HCT116 (cell line): ENCODE data around the gene ZNF212. TPM values are rescaled to one million over a fixed set of nuclear protein-coding genes. Genes with fewer than 3 reads are reported as not detected.

Experiments
- ATAC-seq: fragments of 200-7000 bp; cut with Tn5 transposase; 2 replicates; pipeline ENCODE4 v1.9.1; 2020; ENCODE audit warnings: mild to moderate bottlenecking, moderate library complexity
- BruUV-seq: library from RNA; stranded (reverse); fragments of 400-500 nt; replicated peaks from 2 replicates; lab custom pipeline; 2021; lab: Mats Ljungman, UMichigan
- CTCF ChIA-PET: fragments of 300-600 bp; sonication (Branson Sonifier 250); formaldehyde crosslinking; loops from one replicate; lab custom pipeline; 2021; ENCODE audit warnings: antibody characterized with exemption; lab: Charles Lee
- POLR2A ChIA-PET: fragments of 300-600, 350-600 bp; sonication (Branson Sonifier 250); formaldehyde crosslinking; loops from one replicate; lab custom pipeline; 2021; ENCODE audit warnings: antibody characterized with exemption; lab: Charles Lee
- RAD21 ChIA-PET, 2 experiments: fragments of 300-600 bp; sonication (Branson Sonifier 250); formaldehyde crosslinking; loops; one replicate each; lab custom pipeline; 2023; ENCODE audit warnings: low total read pairs in 2 of 2; ENCODE audit not compliant: uncharacterized antibody in 2 of 2, unreplicated experiment in 2 of 2, low non-redundant PET in 1 of 2; lab: Charles Lee
- DNase-seq: peaks from one replicate; pipeline ENCODE4 v3.0.0-alpha.2; 2010; ENCODE audit warnings: low read depth, low spot score
- H2AFZ ChIP-seq: fragments of 200-600 bp; shearing (Covaris generic), sonication (generic); 2 replicates; pipeline ENCODE4 v1.6.1; 2017; ENCODE audit warnings: low read depth, mixed run types, mixed read lengths, antibody characterized with exemption, low read length; ENCODE audit not compliant: poor library complexity, severe bottlenecking
- H3K27ac ChIP-seq: 2 replicates; pipeline ENCODE4 v1.5.1; 2012; ENCODE audit warnings: low read depth, low read length
- H3K27me3 ChIP-seq: fragments of 200-600 bp; sonication (generic); 2 replicates; pipeline ENCODE4 v1.6.1; 2016; ENCODE audit warnings: mixed run types, low read length, mixed read lengths; ENCODE audit not compliant: insufficient read depth
- H3K36me3 ChIP-seq, 2 experiments: fragments of 200-500 bp in 1 of 2; fragments of 200-600 bp in 1 of 2; sonication (Bioruptor generic) in 1 of 2; sonication (generic) in 1 of 2; 2 replicates each; pipeline versions ENCODE4 v1.5.1 to v1.6.1; 2014 to 2016; ENCODE audit warnings: low read length in 2 of 2, inconsistent platforms in 1 of 2, mixed read lengths in 1 of 2, mixed run types in 1 of 2; ENCODE audit not compliant: insufficient read depth in 2 of 2, control insufficient read depth in 1 of 2
- H3K4me1 ChIP-seq, 2 experiments: fragments of 200-600 bp in 1 of 2; sonication (generic) in 1 of 2; 2 replicates each; pipeline versions ENCODE4 v1.5.1 to v1.6.1; 2012 to 2017; ENCODE audit warnings: low read length in 2 of 2, inconsistent platforms in 1 of 2, mild to moderate bottlenecking in 1 of 2, mixed read lengths in 1 of 2, mixed run types in 1 of 2, moderate library complexity in 1 of 2; ENCODE audit not compliant: insufficient read depth in 2 of 2, control insufficient read depth in 1 of 2
- H3K4me2 ChIP-seq: fragments of 200-600 bp; sonication (generic); 2 replicates; pipeline ENCODE4 v1.6.1; 2017; ENCODE audit warnings: mixed run types, low read length, mixed read lengths
- H3K4me3 ChIP-seq, 2 experiments: fragments of 200-600 bp in 1 of 2; sonication (generic) in 1 of 2; replicated peaks in 1 of 2; 2 replicates each; pipeline ENCODE4 v1.5.1; 2011 to 2016; ENCODE audit warnings: low read length in 2 of 2, control low read depth in 1 of 2, low read depth in 1 of 2, mild to moderate bottlenecking in 1 of 2, mixed read lengths in 1 of 2, mixed run types in 1 of 2
- H3K79me2 ChIP-seq: fragments of 200-600 bp; sonication (generic); 2 replicates; pipeline ENCODE4 v1.6.1; 2017; ENCODE audit warnings: mild to moderate bottlenecking, mixed run types, low read length, moderate library complexity, mixed read lengths; ENCODE audit not compliant: insufficient read depth
- H3K9ac ChIP-seq: fragments of 200-600 bp; sonication (generic); 2 replicates; pipeline ENCODE4 v1.6.1; 2016; ENCODE audit warnings: low read length, mixed read lengths
- H3K9me2 ChIP-seq: fragments of 200-600 bp; sonication (generic), shearing (Covaris generic); 2 replicates; pipeline ENCODE4 v1.6.1; 2017; ENCODE audit warnings: mixed run types, mild to moderate bottlenecking, moderate library complexity; ENCODE audit not compliant: insufficient read depth
- H3K9me3 ChIP-seq, 2 experiments: fragments of 200-500 bp in 1 of 2; fragments of 200-600 bp in 1 of 2; sonication (Bioruptor generic) in 1 of 2; sonication (generic) in 1 of 2; 2 replicates each; pipeline ENCODE4 v1.6.1; 2014 to 2017; ENCODE audit warnings: low read length in 2 of 2, mixed read lengths in 2 of 2, inconsistent platforms in 1 of 2, low read depth in 1 of 2, mild to moderate bottlenecking in 1 of 2, mixed run types in 1 of 2, moderate library complexity in 1 of 2; ENCODE audit not compliant: control insufficient read depth in 1 of 2, insufficient read depth in 1 of 2
- H4K20me1 ChIP-seq: fragments of 200-600 bp; sonication (generic), shearing (Covaris generic); 2 replicates; pipeline ENCODE4 v1.6.1; 2017; ENCODE audit warnings: mixed run types, mild to moderate bottlenecking, moderate library complexity; ENCODE audit not compliant: insufficient read depth
- CBX3 ChIP-seq: IDR thresholded peaks from 2 replicates; pipeline ENCODE4 v1.6.1; 2012; ENCODE audit warnings: low read depth
- CEBPB ChIP-seq: IDR thresholded peaks from 2 replicates; pipeline ENCODE4 v1.6.1; 2012; ENCODE audit warnings: low read depth
- EGR1 ChIP-seq: IDR thresholded peaks from 2 replicates; pipeline ENCODE4 v1.6.1; 2012; ENCODE audit warnings: low read depth
- EZH2 ChIP-seq: fragments of 200-600 bp; sonication (generic); IDR thresholded peaks from 2 replicates; pipeline ENCODE4 v1.6.1; 2017; ENCODE audit warnings: antibody characterized with exemption, mixed run types
- FOSL1 ChIP-seq: IDR thresholded peaks from 2 replicates; pipeline ENCODE4 v1.6.1; 2012; ENCODE audit warnings: low read depth
- JUND ChIP-seq: IDR thresholded peaks from 2 replicates; pipeline ENCODE4 v1.6.1; 2012
- POLR2AphosphoS5 ChIP-seq: IDR thresholded peaks from 2 replicates; pipeline ENCODE4 v1.6.1; 2011; ENCODE audit warnings: mild to moderate bottlenecking, low read depth, low read length, moderate library complexity
- RAD21 ChIP-seq: IDR thresholded peaks from 2 replicates; pipeline ENCODE4 v1.6.1; 2012; ENCODE audit warnings: low read depth, mild to moderate bottlenecking
- SIN3A ChIP-seq: IDR thresholded peaks from 2 replicates; pipeline ENCODE4 v1.6.1; 2012; ENCODE audit warnings: low read depth
- SP1 ChIP-seq: IDR thresholded peaks from 2 replicates; pipeline ENCODE4 v1.6.1; 2012; ENCODE audit warnings: low read depth
- SRF ChIP-seq: IDR thresholded peaks from 2 replicates; pipeline ENCODE4 v1.6.1; 2012; ENCODE audit warnings: low read depth
- TCF7L2 ChIP-seq: IDR thresholded peaks from 2 replicates; pipeline ENCODE4 v1.7.0; 2011; ENCODE audit warnings: borderline replicate concordance, inconsistent platforms; ENCODE audit not compliant: insufficient read depth, insufficient read length; ENCODE audit errors: extremely low read depth
- YY1 ChIP-seq: IDR thresholded peaks from 2 replicates; pipeline ENCODE4 v1.6.1; 2011; ENCODE audit warnings: low read length, low read depth, moderate library complexity, mild to moderate bottlenecking; ENCODE audit not compliant: insufficient replicate concordance; ENCODE audit errors: extremely low read depth
- intact Hi-C: fragments of 100-400 bp; cut with micrococcal nuclease; formaldehyde crosslinking; loops from 2 replicates; pipeline ENCODE4 v1.10.0; 2022
- total RNA-seq: library from RNA; stranded (reverse); gene quantifications from one replicate; pipeline ENCODE4 v1.2.1, GENCODE V29; 2021; ENCODE audit not compliant: unreplicated experiment
- TF ChIP-seq, protein P1 (sequence below): IDR thresholded peaks from 2 replicates; pipeline ENCODE4 v1.6.1; 2011; ENCODE audit warnings: mild to moderate bottlenecking, low read length, moderate library complexity; ENCODE audit not compliant: insufficient replicate concordance; ENCODE audit errors: extremely low read depth
- TF ChIP-seq, protein P2 (sequence below), 3 experiments: fragments of 200-600 bp in 1 of 3; sonication (generic) in 1 of 3; IDR thresholded peaks in 2 of 3; conservative IDR thresholded peaks in 1 of 3; 2 replicates each; pipeline ENCODE4 v1.5.1; 2012 to 2017; ENCODE audit warnings: low read depth in 2 of 3, low read length in 2 of 3, antibody characterized with exemption in 1 of 3, borderline replicate concordance in 1 of 3, control low read depth in 1 of 3, mild to moderate bottlenecking in 1 of 3, mixed read lengths in 1 of 3, mixed run types in 1 of 3, moderate library complexity in 1 of 3; ENCODE audit not compliant: insufficient read depth in 1 of 3
- TF ChIP-seq, protein P3 (sequence below): IDR thresholded peaks from 2 replicates; pipeline ENCODE4 v1.6.1; 2012
- TF ChIP-seq, protein P4 (sequence below): IDR thresholded peaks from 2 replicates; pipeline ENCODE4 v1.6.1; 2012; ENCODE audit warnings: low read depth

ZNF212 gene
- total RNA-seq, 1 experiment from 2014 or later, result 13.7 TPM

DNA sequence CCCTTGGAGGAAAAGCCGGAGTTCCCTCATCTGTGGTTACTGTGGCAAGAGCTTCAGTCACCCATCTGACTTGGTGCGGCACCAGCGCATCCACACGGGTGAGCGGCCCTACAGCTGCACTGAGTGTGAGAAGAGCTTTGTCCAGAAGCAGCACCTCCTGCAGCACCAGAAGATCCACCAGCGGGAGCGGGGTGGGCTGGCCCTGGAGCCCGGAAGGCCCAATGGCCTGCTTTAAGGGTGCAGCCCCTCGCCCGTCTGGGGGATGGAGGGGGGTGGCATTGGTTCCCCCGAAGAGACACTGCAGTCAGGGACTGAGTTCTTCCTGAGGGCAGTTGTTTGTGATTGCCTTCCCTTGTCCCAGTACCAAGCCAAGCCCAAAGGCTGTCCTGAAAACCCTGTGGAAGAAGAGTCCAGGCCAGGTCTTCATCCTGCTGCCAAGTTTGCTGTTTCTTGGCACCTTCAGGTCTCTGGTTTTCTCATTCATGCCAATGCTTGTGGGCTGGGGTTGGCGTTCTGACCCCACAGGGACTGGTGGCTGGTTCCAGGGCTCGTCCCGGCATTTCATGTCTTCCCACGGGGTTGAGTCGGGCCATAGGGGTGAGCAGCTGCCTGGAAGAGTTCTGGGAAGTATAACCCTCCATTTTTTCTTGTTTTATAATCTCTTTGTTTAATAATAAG, 14.9 kb downstream of the ZNF212 start (continued):
- TF ChIP-seq, protein P1, sequence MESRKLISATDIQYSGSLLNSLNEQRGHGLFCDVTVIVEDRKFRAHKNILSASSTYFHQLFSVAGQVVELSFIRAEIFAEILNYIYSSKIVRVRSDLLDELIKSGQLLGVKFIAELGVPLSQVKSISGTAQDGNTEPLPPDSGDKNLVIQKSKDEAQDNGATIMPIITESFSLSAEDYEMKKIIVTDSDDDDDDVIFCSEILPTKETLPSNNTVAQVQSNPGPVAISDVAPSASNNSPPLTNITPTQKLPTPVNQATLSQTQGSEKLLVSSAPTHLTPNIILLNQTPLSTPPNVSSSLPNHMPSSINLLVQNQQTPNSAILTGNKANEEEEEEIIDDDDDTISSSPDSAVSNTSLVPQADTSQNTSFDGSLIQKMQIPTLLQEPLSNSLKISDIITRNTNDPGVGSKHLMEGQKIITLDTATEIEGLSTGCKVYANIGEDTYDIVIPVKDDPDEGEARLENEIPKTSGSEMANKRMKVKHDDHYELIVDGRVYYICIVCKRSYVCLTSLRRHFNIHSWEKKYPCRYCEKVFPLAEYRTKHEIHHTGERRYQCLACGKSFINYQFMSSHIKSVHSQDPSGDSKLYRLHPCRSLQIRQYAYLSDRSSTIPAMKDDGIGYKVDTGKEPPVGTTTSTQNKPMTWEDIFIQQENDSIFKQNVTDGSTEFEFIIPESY, result no peak
- TF ChIP-seq JUND (no peak), SP1 (no peak)
- TF ChIP-seq, all 23 proteins: peak for 0

DNA sequence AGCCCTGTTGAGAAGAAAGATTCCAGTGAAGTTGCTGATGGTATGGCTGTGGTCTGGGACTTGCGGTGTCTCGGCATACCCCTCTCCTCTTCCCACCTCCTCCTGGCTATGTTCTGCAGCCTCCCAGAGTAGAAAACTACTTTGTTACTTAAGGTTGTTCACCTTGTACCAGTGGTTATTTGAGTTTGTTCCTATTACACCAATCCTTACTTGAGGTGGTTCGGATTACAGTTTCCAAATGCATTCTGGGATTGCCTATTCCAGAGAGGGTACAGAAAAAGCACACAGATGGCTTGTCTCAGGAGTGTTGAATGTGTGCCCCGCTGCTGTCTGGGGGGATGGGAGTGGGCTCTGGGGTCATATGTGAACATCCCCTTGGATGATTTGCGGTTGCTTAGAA, 15.7 kb downstream of the ZNF212 start:
- Histone ChIP-seq H3K9ac (no peak overlapping the region), H3K27me3 (no peaks in the 10 kb centered on the region), H3K9me3 (no peaks in the 10 kb centered on the region), H3K4me1 (no peaks in the 10 kb centered on the region), H4K20me1 (no peaks in the 10 kb centered on the region), H3K27ac (no peak overlapping the region), H2AFZ (no peak overlapping the region), H3K9me2 (no peaks in the 10 kb centered on the region)
- no TSS peak for BruUV-seq
- no peak for ATAC-seq
- RAD21 ChIA-PET, result no interaction called here
- TF ChIP-seq SP1 (no peak), CBX3 (no peak), FOSL1 (no peak), POLR2AphosphoS5 (no peak), YY1 (no peak), JUND (no peak), EGR1 (no peak), CEBPB (no peak), SRF (no peak), EZH2 (no peak), SIN3A (no peak), RAD21 (no peak), TCF7L2 (no peak)
- TF ChIP-seq, protein P2, sequence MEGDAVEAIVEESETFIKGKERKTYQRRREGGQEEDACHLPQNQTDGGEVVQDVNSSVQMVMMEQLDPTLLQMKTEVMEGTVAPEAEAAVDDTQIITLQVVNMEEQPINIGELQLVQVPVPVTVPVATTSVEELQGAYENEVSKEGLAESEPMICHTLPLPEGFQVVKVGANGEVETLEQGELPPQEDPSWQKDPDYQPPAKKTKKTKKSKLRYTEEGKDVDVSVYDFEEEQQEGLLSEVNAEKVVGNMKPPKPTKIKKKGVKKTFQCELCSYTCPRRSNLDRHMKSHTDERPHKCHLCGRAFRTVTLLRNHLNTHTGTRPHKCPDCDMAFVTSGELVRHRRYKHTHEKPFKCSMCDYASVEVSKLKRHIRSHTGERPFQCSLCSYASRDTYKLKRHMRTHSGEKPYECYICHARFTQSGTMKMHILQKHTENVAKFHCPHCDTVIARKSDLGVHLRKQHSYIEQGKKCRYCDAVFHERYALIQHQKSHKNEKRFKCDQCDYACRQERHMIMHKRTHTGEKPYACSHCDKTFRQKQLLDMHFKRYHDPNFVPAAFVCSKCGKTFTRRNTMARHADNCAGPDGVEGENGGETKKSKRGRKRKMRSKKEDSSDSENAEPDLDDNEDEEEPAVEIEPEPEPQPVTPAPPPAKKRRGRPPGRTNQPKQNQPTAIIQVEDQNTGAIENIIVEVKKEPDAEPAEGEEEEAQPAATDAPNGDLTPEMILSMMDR (IDR thresholded peaks at IDR 0.05 in 2 of 3, conservative IDR thresholded peaks at IDR 0.05 in 1 of 3; ENCODE audit: borderline replicate concordance in 1 of 3, insufficient read depth in 1 of 3, low read depth in 2 of 3, low read length in 2 of 3), result no peak
- TF ChIP-seq, protein P3, sequence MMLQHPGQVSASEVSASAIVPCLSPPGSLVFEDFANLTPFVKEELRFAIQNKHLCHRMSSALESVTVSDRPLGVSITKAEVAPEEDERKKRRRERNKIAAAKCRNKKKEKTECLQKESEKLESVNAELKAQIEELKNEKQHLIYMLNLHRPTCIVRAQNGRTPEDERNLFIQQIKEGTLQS, result no peak
- TF ChIP-seq, protein P4, sequence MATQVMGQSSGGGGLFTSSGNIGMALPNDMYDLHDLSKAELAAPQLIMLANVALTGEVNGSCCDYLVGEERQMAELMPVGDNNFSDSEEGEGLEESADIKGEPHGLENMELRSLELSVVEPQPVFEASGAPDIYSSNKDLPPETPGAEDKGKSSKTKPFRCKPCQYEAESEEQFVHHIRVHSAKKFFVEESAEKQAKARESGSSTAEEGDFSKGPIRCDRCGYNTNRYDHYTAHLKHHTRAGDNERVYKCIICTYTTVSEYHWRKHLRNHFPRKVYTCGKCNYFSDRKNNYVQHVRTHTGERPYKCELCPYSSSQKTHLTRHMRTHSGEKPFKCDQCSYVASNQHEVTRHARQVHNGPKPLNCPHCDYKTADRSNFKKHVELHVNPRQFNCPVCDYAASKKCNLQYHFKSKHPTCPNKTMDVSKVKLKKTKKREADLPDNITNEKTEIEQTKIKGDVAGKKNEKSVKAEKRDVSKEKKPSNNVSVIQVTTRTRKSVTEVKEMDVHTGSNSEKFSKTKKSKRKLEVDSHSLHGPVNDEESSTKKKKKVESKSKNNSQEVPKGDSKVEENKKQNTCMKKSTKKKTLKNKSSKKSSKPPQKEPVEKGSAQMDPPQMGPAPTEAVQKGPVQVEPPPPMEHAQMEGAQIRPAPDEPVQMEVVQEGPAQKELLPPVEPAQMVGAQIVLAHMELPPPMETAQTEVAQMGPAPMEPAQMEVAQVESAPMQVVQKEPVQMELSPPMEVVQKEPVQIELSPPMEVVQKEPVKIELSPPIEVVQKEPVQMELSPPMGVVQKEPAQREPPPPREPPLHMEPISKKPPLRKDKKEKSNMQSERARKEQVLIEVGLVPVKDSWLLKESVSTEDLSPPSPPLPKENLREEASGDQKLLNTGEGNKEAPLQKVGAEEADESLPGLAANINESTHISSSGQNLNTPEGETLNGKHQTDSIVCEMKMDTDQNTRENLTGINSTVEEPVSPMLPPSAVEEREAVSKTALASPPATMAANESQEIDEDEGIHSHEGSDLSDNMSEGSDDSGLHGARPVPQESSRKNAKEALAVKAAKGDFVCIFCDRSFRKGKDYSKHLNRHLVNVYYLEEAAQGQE, result no peak
- TF ChIP-seq, all 23 proteins: peak for 0
- DNase-seq, result no peak
- intact Hi-C loops, result no loop called here
- CTCF ChIA-PET, result no interaction called here
- no peak overlapping the region for H3K4me2 ChIP-seq
- peaks cover 22 to 31% of the 10 kb centered on the region in 2 experiments; a peak in 3 of 4 replicates for H3K36me3 ChIP-seq
- no peaks in the 10 kb centered on the region for H3K79me2 ChIP-seq
- H3K4me3 ChIP-seq, result no peak overlapping the region
- POLR2A ChIA-PET, result no interaction called here
